Right cardiac atrium (tissue), 5 donors: ENCODE data around the gene RBM24. TPM values are rescaled to one million over a fixed set of nuclear protein-coding genes. Genes with fewer than 3 reads are reported as not detected.

Source experiments
- ATAC-seq, 2 donors: fragments of 200-7000 bp; cut with Tn5 transposase; one replicate each; pipeline versions ENCODE4 v1.8.0 to v1.9.1; 2020; ENCODE audit warnings: moderate library complexity in 2 of 2, mild to moderate bottlenecking in 1 of 2
- DNase-seq, 3 donors: peaks; one replicate each; pipeline ENCODE4 v3.0.0-alpha.2; 2020
- H3K27ac ChIP-seq: one replicate; pipeline ENCODE4 v1.5.1; 2013; ENCODE audit warnings: mild to moderate bottlenecking, low read length, control low read depth, moderate library complexity
- H3K27me3 ChIP-seq: one replicate; pipeline ENCODE4 v1.6.1; 2013; ENCODE audit not compliant: control insufficient read depth, insufficient read depth
- H3K4me1 ChIP-seq: one replicate; pipeline ENCODE4 v1.6.1; 2013; ENCODE audit warnings: low read length; ENCODE audit not compliant: control insufficient read depth, insufficient read depth
- H3K4me3 ChIP-seq: one replicate; pipeline ENCODE4 v1.5.1; 2013; ENCODE audit warnings: low read length, control low read depth
- H3K9me3 ChIP-seq: one replicate; pipeline ENCODE4 v1.6.1; 2013; ENCODE audit warnings: low read length; ENCODE audit not compliant: control insufficient read depth
- WGBS: extraction: QIAGEN DNeasy Blood & Tissue Kit; methylation state at CpG from one replicate; pipeline ENCODE4 v1.1.7; 2013; 5-methylcytosine and 5-hydroxymethylcytosine counted together
- intact Hi-C, 4 donors: fragments of 100-400 bp; cut with DNase I; formaldehyde crosslinking; loops; one replicate each; pipeline versions ENCODE4 v1.11.0 to v1.14.0; 2022 to 2023
- polyA plus RNA-seq: library from polyadenylated mRNA; stranded (reverse); fragments of 200-250 nt; gene quantifications from one replicate; pipeline ENCODE4 v1.2.3, GENCODE V29; 2013
- total RNA-seq, 4 donors: library from RNA; stranded (reverse); fragmentation: NEBNext Ultra II Directional; extraction: Animal tissue kit (Norgen Biotek cat#: 25700); gene quantifications; one replicate each; pipeline ENCODE4 v1.2.1, GENCODE V29; 2021
- donor health status: healthy with polysubstance abuse.
- donor health status: DM: no; HTN: yes; CAD: no.
- donor health status: DM: no; HTN: no; CAD: no.
- donor health status: DM: no; HTN: yes; CAD: no; lungs with severe emphysema.
- donor health status: DM: yes; HTN: yes; CAD: no.

Gene RBM24
- total and polyA plus RNA-seq, 5 donors, result 162 to 196 (median 177) TPM

- ATAC-seq, result no peak
- peak overlapping the region; percentile 61 for H3K27ac ChIP-seq
- no peaks in the 10 kb centered on the region for H3K27me3 ChIP-seq
- no peak for DNase-seq
- no peaks in the 10 kb centered on the region for H3K9me3 ChIP-seq
- no peaks in the 10 kb centered on the region for H3K4me1 ChIP-seq
- intact Hi-C loops, result loop anchor here in 3 of 4 donors (5.0 to 10.0 kb wide), 5 partner anchors 108 to 192 kb away; partner anchors contain the start of gene CAP2 (in 1 of the 3)
- WGBS, result 73% methylated on average over 4 of the region's 4 CpGs
- peak overlapping the region; percentile 72 for H3K4me3 ChIP-seq
Measured at GRCh38 chr6:17283074-17283473, 1.9 kb downstream of the RBM24 start.

GRCh38 chr6:17289630-17290061 lies 8.5 kb downstream of the RBM24 start:
- H3K27ac ChIP-seq, result peak overlapping the region; percentile 11
- no peaks in the 10 kb centered on the region for H3K4me1 ChIP-seq
- WGBS, result 42% methylated on average over 13 of the region's 13 CpGs
- DNase-seq, result peak; percentile 57 to 80 (median 75)
- intact Hi-C loops, result loop anchor here in 3 of 4 donors (10.0 kb wide), 4 partner anchors 105 to 185 kb away; partner anchors contain the start of gene CAP2 (in 1 of the 3)
- peak; percentile 89 to 93 for ATAC-seq
- H3K27me3 ChIP-seq, result no peaks in the 10 kb centered on the region
- peak overlapping the region; percentile 34 for H3K4me3 ChIP-seq
- H3K9me3 ChIP-seq, result no peaks in the 10 kb centered on the region

- Histone ChIP-seq H3K27ac (peak overlapping the region; percentile 81), H3K9me3 (no peaks in the 10 kb centered on the region), H3K27me3 (no peaks in the 10 kb centered on the region), H3K4me1 (peaks cover 1% of the 10 kb centered on the region), H3K4me3 (peak overlapping the region; percentile 48)
- peak in 1 of 3 donors; percentile 53 for DNase-seq
- 64% methylated on average over 17 of the region's 17 CpGs for WGBS
- ATAC-seq, result peak in 1 of 2 donors; percentile 33
- intact Hi-C loops, result no loop called here
Measured at GRCh38 chr6:17291778-17292177, 10.6 kb downstream of the RBM24 start.

- intact Hi-C loops, result no loop called here
- H3K9me3 ChIP-seq, result no peaks in the 10 kb centered on the region
- 70% methylated on average over 5 of the region's 5 CpGs for WGBS
- peak overlapping the region; percentile 15 for H3K27ac ChIP-seq
- DNase-seq, result no peak
- H3K27me3 ChIP-seq, result no peaks in the 10 kb centered on the region
- H3K4me1 ChIP-seq, result peaks cover 1% of the 10 kb centered on the region
- H3K4me3 ChIP-seq, result no peak overlapping the region
- ATAC-seq, result no peak
Measured at GRCh38 chr6:17292600-17293133, 11.5 kb downstream of the RBM24 start.

GRCh38 chr6:17293395-17293794 lies 12.2 kb downstream of the RBM24 start:
- no peak for DNase-seq
- H3K27ac ChIP-seq, result no peak overlapping the region
- peaks cover 1% of the 10 kb centered on the region for H3K4me1 ChIP-seq
- WGBS, result 88% methylated on average over 1 of the region's 1 CpG
- ATAC-seq, result no peak
- no peak overlapping the region for H3K4me3 ChIP-seq
- no peaks in the 10 kb centered on the region for H3K9me3 ChIP-seq
- intact Hi-C loops, result no loop called here
- no peaks in the 10 kb centered on the region for H3K27me3 ChIP-seq

GRCh38 chr6:17297271-17298080 lies 16.3 kb downstream of the RBM24 start:
- peaks cover 1% of the 10 kb centered on the region for H3K4me1 ChIP-seq
- no peak overlapping the region for H3K4me3 ChIP-seq
- no peaks in the 10 kb centered on the region for H3K27me3 ChIP-seq
- no peak overlapping the region for H3K27ac ChIP-seq
- no peaks in the 10 kb centered on the region for H3K9me3 ChIP-seq
- no peak for DNase-seq
- intact Hi-C loops, result no loop called here
- 47% methylated on average over 3 of the region's 3 CpGs for WGBS
- ATAC-seq, result no peak

GRCh38 chr6:17298257-17298656 lies 17.1 kb downstream of the RBM24 start:
- DNase-seq, result no peak
- Histone ChIP-seq H3K4me1 (peaks cover 1% of the 10 kb centered on the region), H3K27me3 (no peaks in the 10 kb centered on the region), H3K4me3 (no peak overlapping the region), H3K27ac (peak overlapping the region; percentile 83), H3K9me3 (no peaks in the 10 kb centered on the region)
- ATAC-seq, result peak in 1 of 2 donors; percentile 54
- 56% methylated on average over 1 of the region's 1 CpG for WGBS
- intact Hi-C loops, result no loop called here

GRCh38 chr6:17299222-17299621 lies 18.1 kb downstream of the RBM24 start:
- H3K4me1 ChIP-seq, result peaks cover 1% of the 10 kb centered on the region
- H3K4me3 ChIP-seq, result no peak overlapping the region
- H3K27ac ChIP-seq, result no peak overlapping the region
- intact Hi-C loops, result no loop called here
- DNase-seq (no peak), ATAC-seq (no peak)
- no peaks in the 10 kb centered on the region for H3K9me3 ChIP-seq
- no peaks in the 10 kb centered on the region for H3K27me3 ChIP-seq
- WGBS, result 84% methylated on average over 2 of the region's 2 CpGs

- intact Hi-C loops, result no loop called here
- 29% methylated on average over 1 of the region's 1 CpG for WGBS
- Histone ChIP-seq H3K27me3 (no peaks in the 10 kb centered on the region), H3K4me1 (peaks cover 1% of the 10 kb centered on the region), H3K9me3 (no peaks in the 10 kb centered on the region), H3K4me3 (no peak overlapping the region), H3K27ac (peak overlapping the region; percentile 86)
- DNase-seq, result no peak
- peak; percentile 28 to 30 for ATAC-seq
Measured at GRCh38 chr6:17299750-17300149, 18.6 kb downstream of the RBM24 start.

- Histone ChIP-seq H3K4me3 (no peak overlapping the region), H3K9me3 (no peaks in the 10 kb centered on the region), H3K4me1 (peaks cover 3% of the 10 kb centered on the region), H3K27ac (no peak overlapping the region), H3K27me3 (no peaks in the 10 kb centered on the region)
- DNase-seq (no peak), ATAC-seq (no peak)
- intact Hi-C loops, result no loop called here
- 88% methylated on average over 5 of the region's 5 CpGs for WGBS
Measured at GRCh38 chr6:17300637-17301036, 19.5 kb downstream of the RBM24 start.

GRCh38 chr6:17303444-17303843 lies 22.3 kb downstream of the RBM24 start:
- no peak for ATAC-seq
- no peak for DNase-seq
- H3K27ac ChIP-seq, result no peak overlapping the region
- WGBS, result 89% methylated on average over 2 of the region's 2 CpGs
- H3K9me3 ChIP-seq, result no peaks in the 10 kb centered on the region
- no peak overlapping the region for H3K4me3 ChIP-seq
- peaks cover 2% of the 10 kb centered on the region for H3K4me1 ChIP-seq
- no peaks in the 10 kb centered on the region for H3K27me3 ChIP-seq
- intact Hi-C loops, result no loop called here
